Stomach (tissue), 4 donors: ENCODE data around the gene DOCK4.

Source experiments
- CTCF ChIP-seq, 7 experiments: fragments of 450-650 bp in 4 of 7; fragments of 200-600 bp in 3 of 7; sonication (generic) in 3 of 7; IDR thresholded peaks; one replicate each; pipeline ENCODE4 v1.5.1; 2016 to 2019; ENCODE audit warnings: antibody characterized with exemption in 7 of 7, control low read depth in 2 of 7, mild to moderate bottlenecking in 1 of 7
- POLR2AphosphoS5 ChIP-seq, 3 donors: sonication (generic); formaldehyde crosslinking; IDR thresholded peaks; one replicate each; pipeline ENCODE4 v1.6.1; 2016; ENCODE audit warnings: antibody characterized with exemption in 3 of 3

- TF ChIP-seq CTCF (IDR thresholded peaks at IDR 0.05), result no peak
- no peak for TF ChIP-seq POLR2AphosphoS5 (IDR thresholded peaks at IDR 0.05)
Measured at GRCh38 chr7:111813306-111813705, 392.9 kb downstream of the DOCK4 start.
